GM18499 (cell line): ENCODE measurements around the gene ASB7.
"Not testable (repeated sequence)": the region's sequence is repeated elsewhere in the genome, so short reads cannot be mapped to it uniquely, and the experiment has no call there.

ENCODE experiments used
- ATAC-seq: cut with Tn5 transposase; IDR thresholded peaks from one replicate; pipeline ENCODE4 v1.9.1; 2021; ENCODE audit warnings: moderate number of reproducible peaks; ENCODE audit not compliant: insufficient read depth, unreplicated experiment

The ASB7 gene, protein sequence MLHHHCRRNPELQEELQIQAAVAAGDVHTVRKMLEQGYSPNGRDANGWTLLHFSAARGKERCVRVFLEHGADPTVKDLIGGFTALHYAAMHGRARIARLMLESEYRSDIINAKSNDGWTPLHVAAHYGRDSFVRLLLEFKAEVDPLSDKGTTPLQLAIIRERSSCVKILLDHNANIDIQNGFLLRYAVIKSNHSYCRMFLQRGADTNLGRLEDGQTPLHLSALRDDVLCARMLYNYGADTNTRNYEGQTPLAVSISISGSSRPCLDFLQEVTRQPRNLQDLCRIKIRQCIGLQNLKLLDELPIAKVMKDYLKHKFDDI

DNA sequence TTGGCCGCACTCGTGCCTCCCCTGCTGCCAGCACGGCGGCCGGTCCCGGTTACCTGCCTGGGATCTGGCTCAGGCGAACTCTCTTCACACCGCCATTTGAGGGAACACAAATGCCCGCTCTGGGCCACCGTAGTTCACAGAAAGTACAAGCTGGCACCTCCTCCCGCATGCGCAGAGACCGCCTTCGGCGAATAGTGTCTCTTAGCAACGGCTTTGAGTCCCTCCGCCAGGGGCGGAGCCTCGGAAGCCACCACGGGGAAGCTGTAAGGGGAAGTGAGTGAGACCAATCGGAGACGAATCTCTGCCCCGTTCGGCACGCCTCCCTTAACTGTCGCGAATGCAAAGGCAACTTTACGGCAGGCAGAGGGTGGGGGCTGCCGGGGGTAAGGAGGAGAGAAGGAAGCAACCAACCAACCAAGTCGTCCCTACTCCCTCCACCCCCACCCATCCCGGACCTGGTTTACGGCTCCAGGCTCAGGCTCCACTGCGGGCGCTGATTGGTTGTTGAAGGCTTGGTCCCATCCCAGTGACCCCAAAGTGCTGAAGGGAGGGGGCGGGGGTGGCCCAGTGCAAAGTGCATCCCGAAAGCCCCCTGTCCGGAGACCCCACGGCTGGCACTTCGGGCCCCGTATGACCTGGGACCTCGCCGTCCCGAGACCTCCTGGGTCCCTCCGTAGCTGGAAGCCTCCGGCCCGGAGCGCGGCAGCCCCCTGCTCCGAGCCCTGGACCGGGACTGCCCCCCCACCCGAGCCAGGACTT, at the start of gene ASB7, which contains the start of gene LINS1:
TSS of gene ASB7 (plus strand) at position 526 of the 759 bp plus-strand sequence. CDS start 9,628 bp downstream, outside the sequence.
TSS of gene LINS1 (minus strand) at position 121 of the 759 bp plus-strand sequence. CDS start 21,342 bp downstream, outside the sequence.
- peak; percentile 81 for ATAC-seq

DNA sequence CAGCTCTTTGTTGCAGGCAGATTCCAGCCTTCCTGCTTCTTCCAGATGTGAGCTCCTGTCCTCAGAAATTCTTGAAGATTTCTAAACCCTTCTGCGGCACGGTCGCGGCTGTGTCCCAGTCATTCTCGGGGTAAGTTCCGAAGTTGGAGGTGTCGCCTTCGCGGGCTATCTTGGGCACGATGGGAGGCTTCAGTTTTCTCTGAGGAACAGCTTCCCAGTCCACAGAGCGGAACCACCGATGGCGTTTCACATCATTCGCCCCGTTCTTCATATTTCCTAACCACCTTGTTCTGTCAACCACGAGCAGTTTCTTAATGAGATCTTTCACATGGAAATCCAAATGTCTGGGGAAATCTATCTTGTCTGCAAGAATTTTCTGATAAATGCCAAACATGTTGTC, 48.9 kb upstream of the ASB7 start:
- no peak for ATAC-seq

DNA sequence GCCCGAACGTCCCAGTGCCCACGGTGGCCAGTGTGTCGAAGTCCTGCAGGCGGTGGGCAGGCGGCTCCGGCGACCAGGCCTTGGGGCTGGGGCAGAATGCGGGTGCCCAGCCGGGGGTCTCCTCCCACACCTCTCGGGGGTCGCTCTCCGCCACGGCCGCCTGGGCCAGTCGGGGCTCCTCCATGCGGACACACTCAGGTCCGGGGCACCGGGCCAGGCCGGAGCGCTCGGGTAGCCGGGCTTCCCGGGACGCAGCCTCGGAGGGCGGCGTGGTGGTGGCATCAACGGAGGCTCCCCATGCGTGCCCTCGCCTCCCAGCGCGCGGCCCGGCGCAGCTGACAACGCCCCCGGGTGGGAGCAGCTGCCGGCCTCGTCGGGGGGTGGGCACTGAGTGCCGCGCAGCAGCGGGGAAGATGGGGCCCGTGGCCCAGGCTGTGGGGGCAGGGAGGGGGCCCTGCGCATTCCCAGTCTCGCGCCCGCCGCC, 43.6 kb upstream of the ASB7 start:
- ATAC-seq = no peak

- ATAC-seq = no peak
These were observed 43.1 kb upstream of the ASB7 start for GRCh38 chr15:100559330-100559729.

GRCh38 chr15:100560323-100560722, 42.1 kb upstream of the ASB7 start:
- no peak for ATAC-seq

DNA sequence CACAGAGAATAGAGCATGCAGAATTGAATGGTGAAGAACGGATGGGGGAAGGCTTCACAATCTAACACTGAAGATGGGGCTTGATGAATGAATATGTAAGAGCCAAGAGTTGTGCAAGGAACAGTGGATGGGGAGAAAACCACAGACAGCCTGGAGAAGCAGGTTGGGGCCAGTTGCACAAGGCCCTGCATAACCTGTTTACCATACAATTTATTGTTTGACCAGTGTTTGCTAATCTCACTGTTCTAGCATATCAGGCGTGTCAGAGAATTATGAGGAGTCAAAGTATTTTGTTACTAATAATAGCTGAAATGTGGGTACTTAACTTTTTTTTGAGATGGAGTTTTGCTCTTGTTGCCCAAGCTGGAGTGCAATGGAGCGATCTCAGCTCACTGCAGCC, 36.8 kb upstream of the ASB7 start:
- ATAC-seq = no peak

DNA sequence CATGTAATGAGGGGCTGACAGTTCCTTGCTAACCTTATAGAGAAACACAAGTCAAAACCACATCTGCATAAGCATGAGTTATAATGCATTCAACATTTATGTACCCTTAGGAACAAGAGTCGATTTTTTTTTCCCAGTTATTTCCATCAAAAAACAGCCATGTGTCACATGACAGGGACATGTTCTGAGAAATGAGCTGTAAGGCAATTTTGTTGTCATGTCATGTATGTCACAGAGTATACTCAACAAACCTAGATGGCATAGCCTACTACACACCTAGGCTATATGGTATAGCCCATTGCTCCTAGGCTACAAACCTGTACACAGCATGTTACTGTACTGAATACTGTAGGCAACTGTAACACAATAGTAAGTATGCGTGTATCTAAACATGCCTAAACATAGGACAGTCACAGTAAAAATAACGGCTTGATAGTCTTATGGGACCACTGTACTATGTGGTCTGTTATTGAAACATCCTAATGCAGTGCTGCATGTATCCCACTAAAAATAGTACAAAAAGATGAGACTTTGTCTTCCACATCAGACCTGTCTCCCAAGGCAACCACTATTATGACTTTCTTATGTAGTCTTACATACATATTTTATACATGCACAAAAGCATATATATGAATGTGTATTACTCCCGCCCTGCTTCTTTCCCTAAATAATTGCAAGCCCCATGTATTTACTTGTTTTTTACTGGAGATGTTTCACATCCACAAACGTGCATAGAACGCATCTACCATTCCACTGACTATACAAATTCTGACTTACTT, 35.4 kb upstream of the ASB7 start:
- no peak for ATAC-seq

DNA sequence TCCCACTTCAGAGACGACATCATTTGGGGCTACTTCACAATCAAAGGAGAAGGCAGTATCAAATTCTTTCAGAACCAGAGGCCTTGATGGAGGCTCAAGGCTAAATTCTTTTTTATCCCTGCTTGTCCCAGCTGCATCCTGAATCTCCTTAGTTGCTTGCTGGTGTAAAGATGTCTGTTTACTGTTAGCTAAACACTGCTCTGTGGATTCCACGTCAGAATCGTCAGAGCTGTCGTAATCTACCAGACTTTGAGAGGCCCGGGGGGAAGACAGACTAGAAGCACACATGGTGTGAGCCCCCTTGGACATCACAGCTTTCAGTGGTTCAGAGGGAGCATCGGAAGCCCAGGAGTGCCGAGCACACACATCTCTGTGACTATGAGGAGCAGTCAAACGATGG, 33.0 kb upstream of the ASB7 start:
- no peak for ATAC-seq

- ATAC-seq = no peak
These were observed 32.1 kb upstream of the ASB7 start for GRCh38 chr15:100570275-100570674.

DNA sequence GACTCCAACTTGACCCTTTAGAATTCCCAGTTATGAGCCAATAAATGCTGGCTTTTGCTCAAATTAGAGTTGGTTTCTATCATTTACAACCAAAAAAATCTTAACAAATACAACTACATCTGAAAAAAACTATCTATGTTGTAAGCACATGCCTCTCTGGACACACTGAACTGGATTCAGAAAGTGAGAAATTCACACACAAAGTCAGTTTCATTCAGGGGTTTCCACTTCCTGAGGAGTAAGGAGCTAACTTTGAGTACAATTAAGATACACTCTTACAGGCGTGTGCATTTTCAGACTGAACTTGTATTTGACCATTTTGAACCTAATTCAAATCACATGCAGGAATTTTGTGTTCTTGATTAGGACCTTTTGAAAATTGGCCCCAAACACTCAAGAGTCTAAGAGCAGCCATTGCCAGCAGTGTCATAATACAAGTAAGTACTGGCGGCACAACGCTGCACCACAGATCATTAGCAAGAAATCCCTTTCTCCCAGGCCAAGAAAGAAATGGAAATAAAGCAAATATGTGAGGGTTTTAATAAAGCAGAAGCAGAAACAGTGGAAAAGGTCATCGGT, 31.6 kb upstream of the ASB7 start:
- peak; percentile 63 for ATAC-seq

- no peak for ATAC-seq
These were observed 30.7 kb upstream of the ASB7 start for GRCh38 chr15:100571592-100572167.

DNA sequence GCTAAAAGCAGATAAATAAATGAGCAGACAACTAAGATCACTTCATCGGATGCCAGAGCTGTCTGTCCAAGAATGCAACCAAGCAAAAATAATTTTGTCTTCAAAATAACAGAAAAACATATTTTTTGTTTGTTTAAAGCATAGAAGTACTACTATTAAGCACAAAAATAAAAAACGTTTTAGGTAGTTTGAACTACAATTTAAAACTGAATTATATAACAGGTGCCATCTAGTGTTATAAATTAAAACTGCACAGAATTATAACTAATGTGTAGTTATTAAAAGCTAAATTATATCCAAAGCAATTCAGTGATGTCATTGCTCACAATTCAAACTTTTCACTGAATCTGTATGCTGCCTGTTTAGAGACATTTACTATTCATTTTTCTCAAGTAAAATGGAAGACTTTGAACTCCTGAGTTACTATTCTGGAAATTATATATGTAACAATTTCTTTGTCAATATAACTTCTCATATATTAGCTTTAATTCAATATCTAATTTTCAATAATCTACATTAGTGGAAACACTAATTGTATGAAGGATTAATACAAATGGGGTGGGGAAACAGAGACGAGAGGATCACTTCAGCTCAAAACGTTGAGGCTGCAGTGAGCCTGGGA, 29.9 kb upstream of the ASB7 start:
- ATAC-seq = no peak

GRCh38 chr15:100573526-100573925, 28.9 kb upstream of the ASB7 start:
- ATAC-seq = no peak

DNA sequence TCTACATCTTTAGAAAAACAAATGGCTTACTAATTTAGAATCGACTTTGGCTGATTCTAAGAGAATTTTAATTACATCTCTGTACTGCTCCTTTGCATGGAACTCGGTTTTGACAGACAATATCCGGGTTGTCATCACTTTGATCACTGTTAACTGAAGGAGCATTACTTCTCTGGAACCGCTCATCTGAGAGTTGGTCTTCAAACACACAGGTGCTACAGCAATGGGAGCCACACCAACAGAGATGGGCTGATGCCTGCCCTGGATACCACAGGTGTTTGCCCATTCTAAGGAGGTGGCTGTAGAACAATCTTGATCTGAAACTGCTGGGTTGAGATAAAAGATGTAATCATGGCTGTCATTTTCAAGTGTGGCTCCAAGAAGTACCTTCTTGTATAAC, 22.0 kb upstream of the ASB7 start:
- no peak for ATAC-seq

DNA sequence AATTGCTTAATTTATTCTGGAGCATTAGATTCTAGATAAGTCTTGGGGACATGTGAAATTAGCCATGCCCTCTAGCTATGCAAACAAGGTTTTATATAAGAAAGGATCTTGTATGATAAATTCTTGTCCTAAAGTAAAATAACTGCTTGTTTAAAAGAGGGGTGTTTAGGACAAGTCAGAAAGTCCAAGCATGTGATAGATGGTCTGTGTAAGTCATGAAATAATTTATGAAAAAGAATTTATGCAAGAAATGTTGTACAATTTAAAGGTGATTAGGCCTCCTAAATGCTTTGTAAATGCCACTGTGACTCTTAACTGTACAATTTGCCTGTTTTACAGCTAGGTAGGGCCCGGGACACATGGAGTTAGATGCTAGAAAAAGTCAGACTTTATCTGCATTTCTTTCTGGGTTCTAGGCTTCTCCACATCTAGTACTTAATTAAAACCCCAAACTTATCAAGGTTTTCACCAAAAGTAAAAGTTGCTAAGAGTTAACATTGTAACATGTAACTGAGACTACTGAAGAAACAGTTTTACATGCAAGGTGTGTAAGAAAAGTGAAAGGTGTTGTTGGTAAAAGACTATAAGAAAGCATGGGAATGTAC, 13.6 kb upstream of the ASB7 start:
- ATAC-seq = no peak

DNA sequence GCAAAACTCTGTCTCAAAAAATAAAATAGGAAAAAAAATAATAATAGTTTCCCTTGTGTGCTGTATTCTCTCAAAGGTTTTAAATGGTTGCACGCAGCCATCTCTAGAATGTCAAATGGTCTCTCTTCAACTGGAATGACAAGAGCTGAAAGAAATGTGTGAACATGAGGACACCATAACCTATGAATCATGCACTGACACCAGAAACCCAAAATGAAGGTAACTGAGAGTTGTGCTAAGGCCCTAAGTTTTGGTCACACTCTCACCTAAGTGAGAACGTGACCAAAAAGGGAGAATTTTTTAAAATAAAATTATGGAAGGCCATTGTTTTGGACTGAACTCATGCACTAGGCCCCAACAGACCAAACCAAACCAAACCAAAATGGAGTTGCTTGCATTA, 11.2 kb upstream of the ASB7 start:
- not testable (repeated sequence) for ATAC-seq

DNA sequence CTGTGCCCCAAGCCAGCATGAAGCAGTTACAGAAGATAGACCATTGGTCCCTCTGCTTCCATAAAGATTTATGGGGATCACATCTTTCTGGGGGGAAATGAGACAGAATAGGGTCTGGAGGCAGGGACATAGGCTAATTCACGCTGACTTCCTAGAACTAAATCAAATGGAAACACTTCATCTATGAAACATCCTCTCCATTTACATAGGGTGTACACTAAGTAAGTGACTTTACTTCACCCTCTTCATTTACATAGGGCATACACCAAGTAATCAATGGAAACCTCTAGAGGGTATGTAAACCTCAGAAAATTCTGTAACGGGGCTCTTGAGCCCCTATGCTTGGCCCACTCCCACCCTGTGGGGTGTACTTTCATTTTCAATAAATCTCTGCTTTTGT, 10.6 kb upstream of the ASB7 start:
- ATAC-seq = no peak

DNA sequence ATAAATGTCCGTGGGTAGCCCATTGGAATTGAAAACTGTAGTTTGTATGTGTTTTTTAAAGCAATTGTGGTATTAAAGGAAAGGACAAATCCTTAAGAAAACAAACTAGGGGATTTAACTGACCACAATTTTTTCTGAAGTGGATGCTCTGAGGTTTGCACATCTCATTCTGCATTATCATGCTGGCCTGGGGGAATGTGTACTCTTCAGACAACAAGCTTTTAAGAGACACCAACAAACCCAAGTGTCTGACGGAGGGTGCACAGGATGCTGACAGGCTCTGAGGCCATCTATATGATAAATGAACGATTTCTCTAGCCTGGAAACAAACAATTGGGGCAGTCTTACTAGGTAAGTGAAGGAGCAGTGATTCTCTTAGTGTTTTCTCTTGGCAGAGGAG, 9.5 kb upstream of the ASB7 start:
- no peak for ATAC-seq

- ATAC-seq = no peak
These were observed 9.0 kb upstream of the ASB7 start for GRCh38 chr15:100593431-100593830.
